HG03280 (cell line): Measurements from ENCODE around the gene PTER.

ENCODE experiments used
- ATAC-seq: cut with Tn5 transposase; IDR thresholded peaks from one replicate; pipeline ENCODE4 v1.9.1; 2021; ENCODE audit warnings: mild to moderate bottlenecking, moderate library complexity; ENCODE audit not compliant: unreplicated experiment

The PTER gene

DNA sequence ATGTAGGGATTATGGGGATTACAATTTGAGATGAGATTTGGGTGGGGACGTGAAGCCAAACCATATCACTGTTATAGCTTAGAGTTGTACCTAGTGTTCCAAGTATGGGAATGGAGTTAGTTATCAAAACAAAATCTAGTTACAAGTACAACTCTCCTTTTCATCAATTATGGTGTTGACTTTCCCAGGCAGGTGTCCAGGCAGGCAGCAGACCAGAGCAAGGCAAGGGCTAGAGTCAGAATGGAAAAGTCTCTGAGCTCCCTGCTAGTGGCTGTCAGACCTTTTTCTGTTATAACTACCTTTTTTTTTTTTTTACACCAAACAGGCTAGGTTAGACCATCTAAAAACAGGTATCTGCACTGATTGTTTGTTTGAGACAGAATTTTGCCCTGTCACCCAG, 29.2 kb downstream of the PTER start:
- no peak for ATAC-seq

DNA sequence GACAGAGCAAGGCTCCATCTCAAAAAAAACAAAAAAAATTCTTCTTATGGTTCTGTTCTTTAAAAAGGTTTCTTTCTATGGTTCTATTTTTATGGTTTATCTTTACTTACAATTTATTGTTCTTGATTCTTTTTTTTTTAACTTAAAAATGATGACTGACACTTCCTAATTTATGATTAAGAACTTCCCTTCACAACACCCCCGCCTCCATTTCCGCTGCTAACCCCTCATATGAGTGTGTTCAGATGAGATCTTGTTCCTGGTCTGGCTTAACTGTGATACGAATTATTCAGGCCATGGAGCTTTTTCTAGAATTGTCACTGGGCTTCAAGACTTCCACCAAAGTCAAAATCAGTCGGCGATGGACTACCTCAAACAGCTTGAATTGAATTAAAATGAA, 33.9 kb downstream of the PTER start:
- no peak for ATAC-seq

DNA sequence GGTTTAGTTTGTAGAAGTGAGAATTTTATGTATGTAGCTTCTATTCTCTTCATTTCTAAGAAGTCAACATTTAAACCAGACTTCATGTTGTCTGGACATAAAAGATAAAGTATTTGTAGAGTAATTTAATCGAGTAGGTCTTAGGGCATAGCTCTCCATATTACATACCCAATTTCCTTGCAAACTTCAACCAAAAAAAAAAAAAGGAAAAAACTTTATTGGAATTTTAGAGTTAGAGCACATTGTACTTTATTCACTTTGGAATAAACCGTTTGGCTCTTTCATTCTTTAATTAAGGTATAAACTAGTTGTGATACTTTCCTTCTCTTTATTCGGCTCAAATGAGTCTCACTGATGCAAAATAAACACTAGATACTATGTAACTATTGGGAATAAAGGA, 36.0 kb downstream of the PTER start:
- ATAC-seq = no peak

DNA sequence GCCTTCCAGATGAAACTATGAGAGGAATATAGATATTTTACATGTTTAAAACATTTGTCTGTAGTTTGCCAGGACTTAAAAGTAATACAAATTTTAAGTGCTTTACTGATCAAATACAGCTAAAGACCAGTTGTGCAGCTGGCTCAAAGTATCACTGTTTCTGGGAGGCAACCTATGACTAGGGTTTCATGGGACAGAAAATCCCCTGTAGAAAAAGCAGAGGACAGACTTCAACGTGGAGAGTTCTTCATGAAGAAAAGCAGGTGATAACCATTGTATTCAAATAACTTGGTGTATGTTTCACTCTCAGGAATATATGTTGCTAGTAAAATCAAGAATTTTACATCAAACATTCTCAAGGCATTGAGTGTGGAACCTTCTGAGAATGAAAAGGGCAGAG, 40.9 kb downstream of the PTER start:
- no peak for ATAC-seq

DNA sequence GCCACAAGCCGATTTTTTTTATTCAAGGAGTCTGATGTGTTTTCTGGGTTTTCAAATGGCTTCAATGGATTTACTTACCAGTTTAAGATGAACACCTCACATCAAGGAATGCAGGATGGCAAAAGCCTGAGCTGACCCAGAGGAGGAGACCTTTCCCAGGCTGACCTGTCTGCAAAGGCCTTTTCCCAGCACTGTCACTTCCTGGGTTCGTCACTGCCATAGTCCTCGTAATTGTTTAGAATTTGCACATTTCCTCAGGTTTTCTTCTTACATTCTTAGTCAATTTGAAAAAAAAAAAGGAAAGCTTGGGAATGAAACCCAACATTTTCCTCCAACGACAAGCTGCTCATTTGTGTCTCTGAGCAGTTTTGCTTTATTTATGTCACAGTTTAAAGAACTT, 42.0 kb downstream of the PTER start:
- no peak for ATAC-seq

DNA sequence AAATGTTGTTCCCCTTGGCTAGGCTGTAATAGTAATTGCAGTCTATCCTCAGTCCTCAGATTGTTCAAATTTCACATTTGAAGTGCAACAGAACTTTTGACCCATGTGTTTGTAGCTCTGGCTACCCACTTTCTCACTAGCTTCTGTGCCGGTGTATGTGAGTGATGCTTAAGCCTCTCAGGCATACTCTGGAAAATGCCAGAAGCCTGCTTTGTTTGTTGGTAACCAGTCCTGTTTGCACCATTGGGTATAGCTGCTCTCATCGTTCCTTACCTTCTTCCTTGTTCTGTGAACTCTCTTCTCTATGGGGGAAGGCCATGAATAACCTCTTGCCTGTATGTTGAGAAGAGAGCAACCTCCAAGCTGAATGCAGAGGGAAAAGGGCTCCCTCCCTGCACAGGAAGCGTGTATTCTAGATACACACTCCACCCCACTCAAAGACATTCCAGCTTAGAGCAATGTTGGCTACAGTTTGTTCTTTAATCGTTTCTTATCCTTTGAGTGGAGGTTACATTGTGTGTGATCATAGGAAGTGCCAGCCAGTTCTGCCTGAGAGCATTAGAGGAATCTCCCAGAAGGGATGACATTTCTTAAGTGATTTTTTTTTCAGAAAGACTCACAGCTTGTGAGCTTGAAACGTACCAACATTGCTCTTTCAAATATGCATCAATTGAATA, 44.4 kb downstream of the PTER start:
- ATAC-seq = no peak

DNA sequence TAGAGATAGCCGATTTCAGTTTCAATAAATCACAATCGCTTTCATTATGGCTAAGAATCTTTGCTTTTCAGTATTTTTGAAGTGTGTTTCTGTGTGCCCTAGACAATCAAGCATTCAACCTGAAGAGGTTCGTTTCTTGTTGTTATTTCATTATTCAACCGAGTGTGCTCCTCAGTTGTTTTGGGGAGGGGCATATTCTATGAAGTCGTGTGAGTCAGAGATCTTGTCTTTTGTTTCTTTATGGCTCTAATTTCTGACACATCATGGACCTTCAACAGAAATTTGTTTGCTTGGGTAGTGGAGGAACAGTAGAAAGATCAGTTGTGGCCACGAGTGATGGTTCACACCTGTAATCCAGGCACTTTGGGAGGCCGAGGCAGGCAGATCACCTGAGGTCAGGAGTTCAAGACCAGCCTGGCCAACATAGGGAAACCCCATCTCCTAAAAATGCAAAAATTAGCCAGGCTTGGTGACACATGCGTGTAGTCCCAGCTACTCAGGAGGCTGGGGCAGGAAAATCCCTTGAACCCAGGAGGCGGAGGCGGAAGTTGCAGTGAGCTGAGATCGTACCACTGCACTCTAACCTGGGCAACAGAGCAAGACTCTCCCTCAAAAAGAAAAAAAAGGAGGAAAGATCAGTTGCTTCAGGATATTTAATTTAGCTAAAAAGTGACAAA, 46.6 kb downstream of the PTER start:
- no peak for ATAC-seq

DNA sequence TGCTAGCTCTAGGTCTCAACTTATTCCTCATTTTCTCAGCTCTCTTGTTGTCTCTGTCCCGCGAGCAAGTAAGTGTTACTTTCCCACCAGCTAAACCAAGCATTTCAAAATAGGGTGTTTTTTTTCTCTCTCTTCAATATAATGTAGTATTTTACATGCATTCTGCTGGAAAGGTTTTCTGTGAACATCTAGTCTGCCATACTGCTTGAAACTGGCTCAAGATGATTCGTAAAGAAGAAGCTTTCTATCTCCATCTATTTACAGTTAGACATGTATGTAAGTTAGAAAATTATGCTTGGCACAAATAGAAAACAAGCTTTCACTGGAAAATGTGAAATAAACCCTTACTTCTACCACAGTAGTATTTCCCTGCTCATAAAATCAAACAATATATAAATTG, 53.7 kb downstream of the PTER start:
- ATAC-seq = no peak

DNA sequence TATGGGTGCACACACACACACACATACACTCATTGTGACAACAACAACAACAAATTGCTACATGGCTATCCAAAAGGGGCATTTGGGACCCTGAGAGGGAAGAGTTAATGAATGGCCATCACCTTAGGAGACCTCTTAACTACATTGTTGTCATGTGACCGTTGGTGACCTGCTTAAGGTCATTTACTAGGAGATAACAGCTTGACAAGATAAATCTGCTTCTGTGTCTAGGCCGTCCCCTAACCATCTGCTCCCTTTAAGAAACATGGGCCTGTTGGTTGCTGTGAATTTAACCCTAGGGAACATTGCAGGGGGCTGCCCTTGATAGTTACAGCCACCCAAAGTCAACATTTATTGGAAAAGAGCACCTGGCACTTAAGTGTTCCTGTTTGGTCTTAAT, 55.1 kb downstream of the PTER start:
- no peak for ATAC-seq

DNA sequence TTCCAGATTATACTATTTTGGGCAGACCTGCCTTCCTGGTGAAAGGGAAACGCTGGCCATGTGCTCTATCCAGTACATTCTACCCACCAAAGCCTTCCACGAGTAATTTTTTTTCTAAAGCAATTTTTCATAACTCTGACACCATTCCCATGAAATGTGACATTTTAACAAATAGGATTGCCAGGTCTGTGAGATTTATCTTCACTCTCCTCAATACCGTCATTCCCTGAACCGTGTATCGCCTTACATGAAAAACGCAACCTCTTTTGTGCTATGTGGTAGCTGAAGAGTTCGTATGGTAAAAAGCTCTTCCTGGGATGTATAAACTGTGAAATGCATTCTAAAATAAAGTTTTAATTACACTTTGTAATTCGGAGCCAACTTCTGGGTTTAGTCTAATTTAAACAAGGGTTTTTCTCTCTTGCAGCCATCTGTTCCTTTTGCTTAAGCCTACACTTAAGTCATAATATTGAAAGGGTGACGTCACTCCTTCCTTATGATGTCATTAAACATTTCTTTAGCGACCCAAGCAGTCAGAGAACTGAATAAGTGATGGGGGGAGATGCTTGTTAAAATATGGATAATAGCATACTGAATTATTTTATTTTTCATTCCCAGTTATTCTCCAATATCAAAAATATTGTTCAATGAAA, 57.2 kb downstream of the PTER start:
- no peak for ATAC-seq

DNA sequence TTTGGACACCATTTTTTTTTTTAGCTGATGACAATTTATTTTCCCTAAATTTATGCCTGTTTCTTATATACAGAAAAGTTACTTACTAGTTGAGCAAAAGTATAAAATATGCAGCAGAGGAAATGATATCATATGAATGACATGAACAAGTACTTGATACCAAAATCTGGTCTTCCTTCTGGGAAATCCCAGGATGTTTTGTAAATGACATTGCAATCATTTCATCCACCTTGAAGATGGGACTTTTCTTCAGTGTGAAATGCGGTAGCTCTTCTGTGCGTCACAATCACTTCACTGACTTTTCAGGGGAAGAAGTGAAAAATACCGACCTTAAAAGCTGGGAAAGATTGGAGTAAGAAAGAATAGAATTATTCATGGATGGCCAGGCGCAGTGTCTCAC, 61.1 kb downstream of the PTER start:
- ATAC-seq = no peak

DNA sequence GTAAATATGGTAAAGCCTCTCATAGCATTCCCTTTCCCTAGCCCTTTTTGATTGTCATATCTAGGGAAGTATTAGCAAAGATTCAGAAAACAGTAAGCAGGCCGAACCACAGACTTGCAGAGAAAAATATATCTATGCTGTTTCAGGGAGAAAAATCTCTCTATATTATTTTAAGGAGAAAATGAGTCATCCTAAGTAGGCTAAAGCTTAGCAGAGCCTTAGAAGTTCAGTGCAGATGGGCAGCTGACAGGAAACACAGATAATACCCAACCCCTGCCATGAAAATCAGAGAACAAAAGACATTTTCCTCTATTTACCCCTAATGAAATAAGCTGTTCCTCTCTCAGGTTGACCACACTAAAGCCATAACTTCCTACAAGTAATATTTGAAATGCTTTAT, 68.4 kb downstream of the PTER start:
- ATAC-seq = no peak

DNA sequence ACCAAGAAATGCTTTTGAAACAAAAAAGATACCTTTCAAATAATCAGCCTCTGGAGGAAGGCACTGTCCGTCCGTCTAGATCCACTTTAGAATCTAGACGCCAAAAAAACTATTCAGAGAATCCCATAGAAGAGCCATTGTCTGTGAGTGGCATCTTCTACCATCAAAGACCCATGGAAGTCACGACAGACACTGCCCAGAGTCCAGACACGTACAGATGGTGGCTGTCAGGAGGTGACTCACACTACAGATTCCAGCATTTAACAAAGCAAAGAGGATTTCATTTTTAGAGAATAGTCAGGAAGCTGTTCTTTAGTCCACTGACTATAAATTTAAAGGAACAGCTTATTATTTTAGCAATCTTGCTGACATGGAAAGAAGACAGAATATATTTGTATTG, 73.2 kb downstream of the PTER start:
- no peak for ATAC-seq

DNA sequence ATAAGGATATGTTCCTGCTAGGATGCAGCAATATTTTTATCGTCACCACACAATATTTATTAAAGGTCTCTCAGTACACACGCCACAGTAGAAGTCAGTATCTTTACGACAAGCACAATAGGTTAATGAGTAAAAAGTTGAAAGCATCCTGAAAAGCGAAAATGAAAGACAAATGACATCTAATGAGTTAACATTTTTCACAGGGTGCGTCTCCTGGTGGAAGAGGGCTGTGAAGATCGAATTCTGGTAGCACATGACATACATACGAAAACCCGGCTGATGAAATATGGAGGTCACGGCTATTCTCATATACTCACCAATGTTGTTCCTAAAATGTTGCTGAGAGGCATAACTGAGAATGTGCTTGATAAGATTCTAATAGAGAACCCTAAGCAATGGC, 74.0 kb downstream of the PTER start:
- ATAC-seq = no peak

DNA sequence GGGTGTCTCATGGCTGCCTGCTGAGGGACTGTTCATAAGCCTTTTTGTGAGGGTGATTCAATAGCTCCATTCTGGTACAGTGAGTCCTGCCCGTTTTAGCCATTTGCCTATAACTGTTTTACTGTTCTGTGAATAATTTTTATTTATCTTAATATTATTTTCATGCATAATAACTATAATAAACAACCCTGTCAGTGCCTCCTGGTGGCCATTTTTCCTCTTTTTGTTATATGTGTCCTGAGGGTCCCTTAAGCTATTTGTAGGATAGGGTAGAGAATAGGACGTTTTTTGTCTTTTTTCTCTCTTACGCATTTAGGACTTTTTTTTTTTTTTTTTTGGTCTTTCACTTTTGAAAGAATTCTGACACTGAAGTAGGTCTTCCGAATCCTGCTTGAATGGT, 82.0 kb downstream of the PTER start:
- no peak for ATAC-seq

DNA sequence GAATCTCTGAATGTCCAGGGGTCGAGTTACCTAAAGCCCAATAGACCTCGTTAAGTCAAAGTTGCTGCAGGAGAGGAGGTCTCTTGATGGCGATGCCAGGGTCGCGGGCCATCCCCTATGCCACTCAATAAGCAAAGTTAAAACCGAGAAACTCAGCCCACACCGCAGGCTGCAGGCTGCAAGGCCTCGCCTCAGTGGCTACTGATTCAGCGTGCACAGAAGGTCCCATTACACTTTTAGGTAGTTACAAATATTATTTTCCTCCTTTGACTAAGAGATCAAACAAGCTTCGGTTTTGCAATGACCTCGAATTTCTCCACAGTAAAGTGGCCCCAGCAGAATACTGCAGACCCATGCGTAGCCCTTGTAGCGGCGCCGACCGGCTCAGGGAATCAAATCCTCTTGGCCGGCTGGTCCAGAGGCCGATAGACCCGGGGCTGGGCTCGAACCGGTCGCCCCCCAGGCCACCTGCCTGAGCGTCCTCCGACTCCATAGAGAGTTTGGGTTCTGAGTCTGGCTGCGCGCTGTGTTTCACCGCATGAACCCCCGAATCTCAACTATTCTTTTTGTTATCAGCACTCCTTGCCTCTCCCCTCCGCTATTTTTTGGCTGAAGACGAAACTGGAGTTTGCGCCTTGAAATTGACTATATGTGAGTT, 82.6 kb downstream of the PTER start:
- ATAC-seq = peak; percentile 59

DNA sequence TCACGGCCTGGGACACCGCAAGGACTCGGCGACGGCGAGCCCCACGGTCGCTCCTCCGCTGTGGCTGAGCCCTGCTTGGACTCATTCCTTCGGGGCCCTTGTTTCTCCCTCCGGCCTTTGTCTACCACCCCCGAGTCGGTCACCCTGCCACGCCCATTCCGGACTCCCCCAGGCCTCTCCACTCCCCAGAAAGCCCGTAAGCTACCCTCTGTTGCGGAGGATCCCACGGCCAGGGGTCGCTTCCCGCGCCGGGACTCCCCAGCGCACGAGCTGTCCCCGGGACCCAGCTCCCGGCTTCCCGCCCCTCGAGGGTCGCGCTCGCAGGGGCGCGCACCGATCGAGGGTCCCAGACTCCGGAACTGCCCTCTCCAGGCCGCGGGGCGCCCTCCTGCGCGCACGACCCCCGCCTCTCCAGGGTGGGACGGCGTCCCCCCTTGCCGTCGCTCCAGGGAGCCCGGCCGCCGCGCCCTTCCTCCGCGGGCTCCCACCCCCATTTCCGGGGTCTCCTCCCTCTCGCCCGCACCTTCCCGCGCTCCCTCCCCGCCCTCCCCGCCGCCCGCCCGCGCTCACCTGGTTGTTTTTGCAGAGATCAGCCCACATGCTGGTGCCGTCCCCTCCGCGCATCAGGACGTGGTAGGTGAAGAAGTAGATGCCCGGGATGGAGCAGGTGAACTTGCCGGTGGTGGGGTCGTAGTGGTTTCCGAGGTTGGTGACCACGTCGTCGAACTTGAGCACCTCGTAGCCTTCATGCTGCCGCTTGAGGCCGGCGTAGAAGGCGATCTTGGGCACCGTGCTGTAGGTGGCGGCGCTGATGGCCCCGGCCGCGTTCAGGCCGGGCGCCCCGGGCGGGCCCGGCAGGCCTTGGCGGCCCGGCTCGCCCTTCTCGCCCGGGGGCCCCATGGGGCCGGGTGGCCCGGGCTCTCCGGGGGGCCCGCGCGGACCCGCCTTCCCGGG, 83.4 kb downstream of the PTER start:
- peak; percentile 30 for ATAC-seq

DNA sequence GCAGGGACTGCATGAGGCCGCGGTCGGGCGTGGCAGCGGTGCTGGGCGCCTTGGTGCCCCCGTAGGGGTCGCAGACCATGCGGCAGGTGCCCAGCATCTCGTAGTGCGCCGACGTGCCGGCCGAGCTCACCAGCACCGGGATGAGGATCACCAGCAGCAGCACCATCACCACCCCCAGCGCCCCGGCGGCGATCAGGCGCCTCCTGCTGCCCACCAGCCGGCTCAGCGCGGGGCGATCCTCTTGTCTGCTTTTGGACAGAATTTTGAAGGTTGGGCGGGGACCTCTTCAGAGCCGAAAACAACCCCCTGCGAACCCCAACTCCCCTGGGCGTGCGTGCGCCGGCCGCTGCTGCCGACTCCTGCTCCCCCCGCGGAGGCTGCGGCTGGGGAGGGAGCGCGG, 84.1 kb downstream of the PTER start:
- ATAC-seq = peak; percentile 36

DNA sequence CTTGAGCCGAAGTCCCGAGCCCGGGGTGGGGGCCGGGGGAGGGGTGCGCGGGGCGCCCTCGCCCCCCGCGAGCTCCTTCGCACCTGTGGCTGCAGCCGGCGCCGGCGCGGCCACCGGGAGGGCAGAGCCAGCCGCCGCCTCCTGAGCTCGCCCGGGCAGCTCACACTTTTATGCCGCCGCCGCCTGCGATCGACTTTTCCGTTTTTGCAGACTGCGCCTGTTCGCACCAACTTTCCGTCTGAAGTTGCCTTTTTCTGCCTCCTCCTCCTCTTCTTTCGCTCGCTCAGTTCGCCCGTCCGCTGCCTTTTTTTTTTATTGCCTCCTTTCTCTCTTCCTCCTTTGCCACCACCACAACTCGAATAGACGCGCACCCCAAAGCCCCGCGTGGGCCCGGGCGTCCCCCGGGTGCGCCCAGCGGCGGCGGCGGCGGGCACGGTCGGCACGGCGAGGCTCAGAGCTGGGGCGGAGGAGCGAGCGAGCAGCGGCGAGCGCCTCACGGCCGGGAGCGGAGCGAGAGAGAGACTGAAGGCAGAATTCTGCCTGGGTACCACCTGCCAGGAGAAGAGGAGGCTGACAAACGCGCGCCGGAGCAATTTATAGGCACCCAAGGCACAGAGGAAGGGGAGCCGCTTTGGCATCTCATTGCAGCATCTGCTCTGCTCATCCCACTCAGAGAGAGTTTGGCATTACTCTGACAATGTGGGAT, 84.7 kb downstream of the PTER start, which contains the start of gene C1QL3:
C1QL3 (minus strand) TSS at position 569 of the 706 bp plus-strand sequence. CDS start 814 bp downstream, outside the sequence.
- peak; percentile 30 for ATAC-seq

DNA sequence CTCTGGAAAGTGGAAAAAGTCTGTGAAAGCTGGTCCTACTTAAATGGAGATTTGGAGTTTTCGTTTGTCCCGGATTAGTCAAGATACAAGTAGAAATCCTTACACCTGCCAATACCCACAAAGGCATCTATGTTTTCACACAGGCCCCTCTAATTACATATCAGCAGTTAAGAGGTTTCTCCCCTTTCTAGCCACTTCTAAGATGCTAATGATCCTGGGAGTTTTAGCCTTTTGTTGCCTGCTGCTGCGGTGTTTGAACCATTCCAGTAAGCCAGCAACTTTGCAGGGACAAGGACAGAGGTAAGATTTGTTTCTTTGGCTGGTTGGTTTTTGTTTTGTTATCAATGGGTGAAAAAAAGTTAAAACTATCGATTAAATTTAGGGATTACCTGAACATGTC, 90.6 kb downstream of the PTER start:
- no peak for ATAC-seq
